Measurements from ENCODE around the gene PGP. TPM values are rescaled to one million over a fixed set of nuclear protein-coding genes. Genes with fewer than 3 reads are reported as not detected.

Gene PGP
- total RNA-seq, 1 donor from 2014 or later: 13.3 TPM

DNA sequence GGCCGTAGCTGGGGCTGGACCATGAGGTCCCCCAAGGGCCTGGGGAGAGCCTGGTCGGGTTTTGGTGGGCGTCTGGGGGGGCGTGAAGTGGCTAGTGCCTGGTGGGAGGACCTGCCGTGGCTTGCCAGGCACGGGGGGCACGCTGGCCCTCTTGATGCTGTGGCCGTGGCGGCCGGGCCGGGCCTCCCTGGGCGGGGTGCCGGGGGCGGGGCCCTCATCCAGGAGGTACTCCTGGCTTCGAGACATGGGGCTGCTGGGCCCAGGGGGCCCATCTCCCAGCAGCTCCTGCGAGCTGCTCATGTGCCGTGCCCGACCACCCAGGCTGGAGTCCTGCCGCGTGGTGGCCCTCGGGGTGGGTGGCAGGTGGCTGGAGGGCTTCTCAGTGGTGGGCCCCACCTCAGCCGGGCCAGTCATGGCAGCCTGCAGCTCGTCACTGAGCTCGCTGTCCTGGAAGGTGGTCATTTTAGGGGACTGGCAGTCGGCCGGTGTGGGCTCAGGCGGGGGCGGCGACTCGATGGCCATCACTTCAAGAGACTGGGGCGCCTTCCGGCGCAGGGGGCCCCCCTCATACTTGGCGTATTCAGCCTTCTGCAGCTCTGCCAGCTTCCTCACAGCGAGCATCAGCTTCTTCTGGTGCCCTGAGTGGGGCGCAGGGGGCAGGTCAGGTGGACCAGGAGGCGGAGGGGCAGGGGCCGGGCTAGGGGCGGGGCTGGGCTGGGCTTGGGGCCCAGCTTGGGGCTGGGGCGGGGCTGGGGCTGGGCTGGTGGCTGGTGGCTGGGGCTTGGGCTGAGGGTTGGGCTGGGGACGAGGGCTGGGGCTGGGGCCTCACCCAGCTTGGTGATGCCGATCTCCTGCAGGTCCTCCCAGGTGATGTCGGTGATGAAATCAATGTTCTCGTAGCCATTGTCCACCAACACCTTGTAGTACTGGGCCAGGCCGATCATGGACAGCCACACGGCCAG, 33.4 kb downstream of the PGP start:
- H3K9me3 ChIP-seq: no peaks in the 10 kb centered on the region
- H3K27ac ChIP-seq: no peak overlapping the region
- no peak overlapping the region for H3K4me3 ChIP-seq
- H3K27me3 ChIP-seq (ENCODE audit: low read depth): no peaks in the 10 kb centered on the region
- DNase-seq (no peak), ATAC-seq (no peak)
- TF ChIP-seq, protein P1, sequence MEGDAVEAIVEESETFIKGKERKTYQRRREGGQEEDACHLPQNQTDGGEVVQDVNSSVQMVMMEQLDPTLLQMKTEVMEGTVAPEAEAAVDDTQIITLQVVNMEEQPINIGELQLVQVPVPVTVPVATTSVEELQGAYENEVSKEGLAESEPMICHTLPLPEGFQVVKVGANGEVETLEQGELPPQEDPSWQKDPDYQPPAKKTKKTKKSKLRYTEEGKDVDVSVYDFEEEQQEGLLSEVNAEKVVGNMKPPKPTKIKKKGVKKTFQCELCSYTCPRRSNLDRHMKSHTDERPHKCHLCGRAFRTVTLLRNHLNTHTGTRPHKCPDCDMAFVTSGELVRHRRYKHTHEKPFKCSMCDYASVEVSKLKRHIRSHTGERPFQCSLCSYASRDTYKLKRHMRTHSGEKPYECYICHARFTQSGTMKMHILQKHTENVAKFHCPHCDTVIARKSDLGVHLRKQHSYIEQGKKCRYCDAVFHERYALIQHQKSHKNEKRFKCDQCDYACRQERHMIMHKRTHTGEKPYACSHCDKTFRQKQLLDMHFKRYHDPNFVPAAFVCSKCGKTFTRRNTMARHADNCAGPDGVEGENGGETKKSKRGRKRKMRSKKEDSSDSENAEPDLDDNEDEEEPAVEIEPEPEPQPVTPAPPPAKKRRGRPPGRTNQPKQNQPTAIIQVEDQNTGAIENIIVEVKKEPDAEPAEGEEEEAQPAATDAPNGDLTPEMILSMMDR (IDR thresholded peaks at IDR 0.05): no peak
- intact Hi-C loops (cut with DNase I): no loop called here
- no peaks in the 10 kb centered on the region for H3K4me1 ChIP-seq
- H3K36me3 ChIP-seq: peaks cover 20% of the 10 kb centered on the region

DNA sequence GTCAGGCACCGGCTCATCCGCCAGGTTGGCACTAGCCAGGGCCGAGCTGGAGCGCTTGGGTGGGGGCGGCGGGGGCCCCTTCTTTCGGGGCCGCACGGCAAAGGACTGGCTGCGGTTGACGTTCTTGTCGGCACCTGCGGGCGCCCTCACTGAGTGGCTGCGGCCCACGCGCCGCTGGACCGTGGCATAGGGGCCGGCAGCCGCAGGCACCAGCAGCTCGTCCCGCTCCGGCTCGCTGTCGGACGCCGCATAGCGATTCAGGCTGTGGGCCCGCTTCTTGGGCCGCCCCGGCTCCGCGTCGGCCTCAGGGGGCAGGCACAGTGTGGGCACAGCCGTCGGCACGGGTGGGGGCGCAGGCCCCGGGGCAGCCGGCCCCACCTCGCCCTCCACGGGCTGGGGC, 34.2 kb downstream of the PGP start:
- intact Hi-C loops (cut with DNase I): no loop called here
- H3K27ac ChIP-seq: no peak overlapping the region
- H3K27me3 ChIP-seq (ENCODE audit: low read depth): no peaks in the 10 kb centered on the region
- no peaks in the 10 kb centered on the region for H3K9me3 ChIP-seq
- H3K36me3 ChIP-seq: peaks cover 28% of the 10 kb centered on the region
- H3K4me3 ChIP-seq: no peak overlapping the region
- DNase-seq (no peak), ATAC-seq (no peak)
- no peaks in the 10 kb centered on the region for H3K4me1 ChIP-seq
- TF ChIP-seq, protein P1 (IDR thresholded peaks at IDR 0.05): no peak

DNA sequence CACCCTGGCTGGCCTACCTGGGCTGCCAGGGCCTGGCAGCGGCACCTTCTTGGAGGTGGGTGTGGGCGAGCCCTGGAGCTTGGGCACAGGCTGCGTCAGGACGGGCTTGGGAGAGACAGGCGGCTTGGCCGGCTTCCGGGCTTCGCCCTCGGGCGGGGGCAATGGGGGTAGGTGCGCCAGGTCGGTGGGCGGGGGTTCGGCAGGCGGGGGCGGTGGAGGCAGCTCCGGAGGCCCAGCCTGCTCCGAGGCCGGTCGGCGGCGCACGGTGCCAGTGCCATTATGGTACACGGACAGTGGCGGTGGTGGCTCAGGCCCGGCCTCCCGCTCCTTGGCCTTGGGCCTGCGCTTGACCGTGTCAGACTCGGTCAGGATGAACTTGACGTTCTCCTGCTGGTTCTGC, 35.1 kb downstream of the PGP start:
- no peak for ATAC-seq
- TF ChIP-seq, protein P1 (IDR thresholded peaks at IDR 0.05): no peak
- DNase-seq: no peak
- no peaks in the 10 kb centered on the region for H3K4me1 ChIP-seq
- H3K27me3 ChIP-seq (ENCODE audit: low read depth): no peaks in the 10 kb centered on the region
- H3K4me3 ChIP-seq: no peak overlapping the region
- H3K27ac ChIP-seq: no peak overlapping the region
- peaks cover 37% of the 10 kb centered on the region for H3K36me3 ChIP-seq
- intact Hi-C loops (cut with DNase I): no loop called here
- no peaks in the 10 kb centered on the region for H3K9me3 ChIP-seq

DNA sequence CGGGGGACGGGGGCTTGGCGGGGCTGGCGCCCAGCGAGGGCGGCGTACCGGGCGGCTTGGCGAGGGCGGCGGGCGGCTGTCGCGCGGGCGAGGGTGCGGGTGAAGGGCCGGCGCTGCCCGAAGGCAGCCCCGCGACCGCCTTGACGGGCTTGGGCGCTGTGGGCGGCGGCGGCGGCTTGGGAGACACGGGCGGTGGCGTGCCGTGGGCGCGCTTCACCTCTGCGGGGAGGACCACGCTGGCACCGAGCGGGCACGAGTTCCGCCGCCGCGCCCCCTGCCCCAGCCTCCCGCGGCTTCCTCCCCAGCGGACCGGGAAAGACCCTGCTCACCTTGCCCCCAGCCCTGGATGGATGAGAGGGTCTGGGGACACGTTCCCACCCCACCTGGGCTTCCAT, 35.5 kb downstream of the PGP start:
- intact Hi-C loops (cut with DNase I): no loop called here

DNA sequence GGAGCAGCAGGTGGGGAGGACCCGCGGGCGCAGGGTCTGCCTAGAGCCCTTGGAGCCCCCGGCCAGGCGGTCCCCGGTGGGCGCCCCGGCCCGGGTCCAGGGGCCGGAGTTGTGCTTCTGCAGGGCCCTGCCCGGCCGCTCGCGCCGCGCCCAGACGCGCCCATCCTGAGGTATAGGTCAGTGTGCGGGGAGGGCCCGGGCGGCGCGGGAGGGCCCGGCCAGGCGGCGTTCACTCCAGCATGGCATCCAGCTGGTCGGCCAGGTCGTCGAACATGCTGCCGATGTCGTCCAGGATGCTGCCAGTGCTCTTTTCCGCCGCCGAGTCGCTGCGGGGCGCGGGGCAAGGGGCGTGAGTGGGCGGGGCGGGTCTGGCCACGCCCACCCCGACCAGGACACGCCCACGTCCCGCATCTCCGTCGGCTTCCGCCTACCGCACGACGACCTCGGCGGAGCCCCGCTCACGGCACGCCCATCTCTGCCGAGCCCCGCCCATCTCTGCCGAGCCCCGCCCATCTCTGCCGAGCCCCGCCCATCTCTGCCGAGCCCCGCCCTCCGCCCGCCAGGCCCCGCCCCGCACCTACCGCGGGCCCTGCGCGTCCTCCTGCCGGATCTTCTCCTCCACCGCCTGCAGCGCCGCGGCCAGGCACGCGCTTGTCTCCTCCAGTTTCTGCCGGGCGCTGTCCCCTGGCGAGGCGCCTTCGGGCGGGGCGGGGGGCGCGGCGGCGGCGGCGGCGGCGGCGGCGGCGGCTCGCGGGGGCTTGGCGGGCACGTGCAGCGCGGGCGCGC, 36.1 kb downstream of the PGP start:
- Histone ChIP-seq H3K36me3 (peaks cover 47% of the 10 kb centered on the region), H3K4me1 (no peaks in the 10 kb centered on the region), H3K4me3 (no peak overlapping the region), H3K27me3 (ENCODE audit: low read depth) (no peaks in the 10 kb centered on the region), H3K9me3 (no peaks in the 10 kb centered on the region), H3K27ac (no peak overlapping the region)
- peak in 1 of 2 donors; percentile 11 for ATAC-seq
- no peak for DNase-seq
- TF ChIP-seq, protein P1 (IDR thresholded peaks at IDR 0.05): no peak
- intact Hi-C loops (cut with DNase I): no loop called here

More for the DNA sequence above, 35.5 kb downstream of the PGP start:
- H3K4me3 ChIP-seq: no peak overlapping the region
- no peaks in the 10 kb centered on the region for H3K9me3 ChIP-seq
- TF ChIP-seq, protein P1 (IDR thresholded peaks at IDR 0.05): no peak
- peaks cover 42% of the 10 kb centered on the region for H3K36me3 ChIP-seq
- DNase-seq: no peak
- ATAC-seq: no peak
- no peak overlapping the region for H3K27ac ChIP-seq
- H3K27me3 ChIP-seq (ENCODE audit: low read depth): no peaks in the 10 kb centered on the region
- H3K4me1 ChIP-seq: no peaks in the 10 kb centered on the region
